NCI-H2107 treated with DMSO at 0.1 percent for 48 hours (cell line): ENCODE measurements around the gene NTN4.
A peak's percentile ranks its signal among the peaks of the same experiment; 100 is the strongest.
"Not testable (repeated sequence)": the region's sequence is repeated elsewhere in the genome, so short reads cannot be mapped to it uniquely, and the experiment has no call there.

ENCODE experiments used
- DNase-seq: peaks from one replicate; lab custom pipeline; 2025; ENCODE audit not compliant: unreplicated experiment; lab: John Stamatoyannopoulos, UW

NTN4 gene

GRCh38 chr12:95790033-95790916 lies at the start of gene NTN4:
TSS of gene NTN4 (minus strand) at chr12:95790764. CDS start at chr12:95790309, 455 bp downstream.
- DNase-seq = no peak

GRCh38 chr12:95838125-95838524 lies 47.6 kb upstream of the NTN4 start:
- peak; percentile 26 for DNase-seq

DNA sequence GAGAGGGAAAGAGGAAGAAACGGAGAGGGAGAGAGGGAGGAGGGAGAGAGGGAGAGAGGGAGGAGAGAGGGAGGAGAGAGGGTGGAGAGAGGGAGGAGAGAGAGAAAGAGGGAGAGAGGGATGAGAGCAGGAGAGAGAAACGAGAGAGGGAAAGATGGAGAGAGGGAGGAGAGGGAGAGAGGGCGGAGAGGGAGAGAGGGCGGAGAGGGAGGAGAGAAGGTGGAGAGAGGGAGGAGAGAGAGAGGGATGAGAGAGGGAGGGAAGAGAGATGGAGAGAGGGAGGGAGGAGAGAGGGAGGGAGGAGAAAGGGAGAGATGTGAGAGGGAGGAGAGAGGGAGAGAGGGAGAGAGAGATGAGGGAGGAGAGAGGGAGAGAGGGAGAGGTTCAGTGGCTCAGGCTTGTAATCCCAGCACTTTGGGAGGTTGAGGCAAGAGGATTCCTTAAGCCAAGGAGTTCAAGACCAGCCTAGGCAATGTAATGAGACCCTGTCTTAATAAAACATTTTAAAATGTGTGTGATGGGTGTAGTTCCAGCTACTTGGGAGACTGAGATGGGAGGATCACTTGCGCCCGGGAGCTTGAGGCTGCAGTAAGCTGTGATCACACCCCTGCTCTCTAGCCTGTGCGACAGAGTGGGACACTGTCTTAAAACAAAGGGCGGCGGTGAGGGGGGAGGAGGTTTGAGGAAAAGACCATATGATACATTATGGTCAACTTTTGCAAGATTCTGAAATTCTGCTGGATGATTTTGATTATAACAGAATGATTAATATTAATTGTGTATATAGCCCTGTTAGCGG lies 46.9 kb upstream of the NTN4 start:
- no peak for DNase-seq

GRCh38 chr12:95836630-95837239 lies 46.2 kb upstream of the NTN4 start:
- peak; percentile 32 for DNase-seq

GRCh38 chr12:95836185-95836609 lies 45.6 kb upstream of the NTN4 start:
- DNase-seq = no peak

DNA sequence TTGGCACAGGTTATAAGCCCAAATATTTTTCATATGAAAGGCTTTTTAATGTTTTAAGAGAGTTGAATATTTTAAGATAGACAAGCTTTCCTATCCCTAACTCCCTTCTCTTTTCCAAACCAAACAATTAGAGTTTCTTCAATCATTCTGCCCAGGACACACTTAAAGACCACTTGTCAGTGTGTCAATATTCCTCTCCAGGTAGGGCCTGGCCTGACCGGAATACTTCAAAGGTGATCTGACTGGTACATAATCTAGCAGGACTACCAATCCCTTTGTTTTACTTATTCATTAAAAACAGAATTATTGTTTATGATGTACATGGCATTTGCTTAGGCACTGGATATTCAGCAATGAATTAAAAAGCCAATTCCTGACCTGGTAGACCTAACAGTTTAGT lies 44.0 kb upstream of the NTN4 start:
- no peak for DNase-seq

GRCh38 chr12:95830335-95831089 lies 39.9 kb upstream of the NTN4 start:
- DNase-seq = no peak

DNA sequence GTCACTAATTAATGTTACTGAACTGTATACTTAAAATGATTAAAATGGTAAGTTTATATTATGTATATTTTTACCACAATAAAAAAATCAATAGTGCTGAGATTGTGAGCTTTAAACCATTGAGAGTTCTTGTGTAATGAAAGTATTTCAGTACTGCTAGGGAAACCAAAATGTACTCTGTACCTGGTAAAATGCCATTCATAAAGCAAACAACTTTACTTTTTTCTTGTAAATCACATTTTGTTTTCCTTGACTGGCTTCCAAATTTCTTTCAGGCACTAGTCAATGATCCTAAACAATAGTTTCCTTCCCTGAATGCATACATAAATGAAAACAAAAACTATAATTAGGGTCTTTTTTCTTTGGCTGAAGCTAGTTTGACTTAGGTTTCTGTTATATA lies 38.8 kb upstream of the NTN4 start:
- DNase-seq = no peak

DNA sequence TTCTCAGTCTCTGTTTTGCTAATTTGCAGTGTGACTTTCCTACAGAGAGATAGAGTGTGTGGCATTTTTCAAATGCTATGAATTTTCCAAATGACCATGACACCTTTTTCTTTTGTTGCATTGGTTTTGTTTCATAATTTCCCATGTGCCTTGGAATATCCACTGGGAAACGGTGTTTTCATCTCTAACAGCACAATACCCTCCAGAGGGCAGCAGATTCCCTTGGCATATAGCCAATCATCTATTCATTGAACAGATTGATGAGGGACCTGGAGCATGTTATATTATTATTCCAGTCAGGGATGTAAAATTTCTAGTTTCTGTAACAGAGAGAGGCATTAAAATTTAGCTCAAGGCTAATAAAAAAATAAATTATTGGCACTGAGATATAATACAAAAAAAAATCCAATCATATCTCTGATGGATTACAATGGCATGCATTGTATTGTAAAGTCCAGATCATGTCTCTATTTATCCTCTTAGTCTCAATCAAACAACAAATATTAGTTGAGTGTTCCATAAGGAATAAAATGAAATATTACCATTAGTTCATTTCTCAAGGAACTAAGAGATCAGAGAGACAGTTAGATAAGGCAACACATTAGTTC lies 29.6 kb upstream of the NTN4 start:
- peak; percentile 33 for DNase-seq

- DNase-seq = peak; percentile 32
These were observed 25.2 kb upstream of the NTN4 start for GRCh38 chr12:95815632-95816212.

GRCh38 chr12:95812155-95812554 lies 21.6 kb upstream of the NTN4 start:
- DNase-seq = not testable (repeated sequence)

DNA sequence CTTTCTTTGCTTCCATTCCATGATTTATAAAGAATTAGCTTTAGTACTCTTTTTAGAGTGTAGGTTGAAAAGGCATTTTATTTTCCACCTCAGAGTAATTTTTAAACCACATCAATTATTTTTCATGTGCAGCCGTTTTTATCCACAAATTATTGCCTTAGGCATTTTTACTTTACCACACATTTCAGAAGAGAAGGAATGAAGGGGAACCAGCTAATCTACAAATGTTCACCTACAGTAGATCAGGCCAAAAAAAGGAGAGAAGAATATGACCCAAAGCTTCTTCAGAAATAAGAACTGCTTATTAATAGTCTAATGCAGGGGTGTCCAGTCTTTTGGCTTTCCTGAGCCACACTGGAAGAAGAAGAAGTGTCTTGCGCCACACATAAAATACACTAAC lies 19.8 kb upstream of the NTN4 start:
- DNase-seq = no peak

GRCh38 chr12:95809000-95809680 lies 18.6 kb upstream of the NTN4 start:
- no peak for DNase-seq

DNA sequence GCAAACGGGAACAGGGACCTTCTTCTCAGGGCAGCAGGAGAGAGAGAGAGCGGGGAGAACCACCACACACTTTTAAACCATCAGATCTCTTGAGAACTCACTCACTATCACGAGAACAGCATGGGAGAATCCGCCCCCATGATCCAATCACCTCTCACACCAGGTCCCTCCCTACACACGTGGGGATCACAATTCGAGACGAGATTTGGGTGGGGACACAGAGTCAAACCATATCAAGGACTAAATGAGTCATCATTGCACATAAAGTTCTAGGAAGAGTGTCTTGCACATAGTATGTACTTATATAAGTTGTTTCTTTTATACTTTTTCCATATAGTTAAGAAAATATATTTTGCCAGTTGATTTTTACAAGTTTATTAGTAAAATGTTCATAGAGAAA lies 17.6 kb upstream of the NTN4 start:
- no peak for DNase-seq

GRCh38 chr12:95805864-95806671 lies 15.5 kb upstream of the NTN4 start:
- no peak for DNase-seq

DNA sequence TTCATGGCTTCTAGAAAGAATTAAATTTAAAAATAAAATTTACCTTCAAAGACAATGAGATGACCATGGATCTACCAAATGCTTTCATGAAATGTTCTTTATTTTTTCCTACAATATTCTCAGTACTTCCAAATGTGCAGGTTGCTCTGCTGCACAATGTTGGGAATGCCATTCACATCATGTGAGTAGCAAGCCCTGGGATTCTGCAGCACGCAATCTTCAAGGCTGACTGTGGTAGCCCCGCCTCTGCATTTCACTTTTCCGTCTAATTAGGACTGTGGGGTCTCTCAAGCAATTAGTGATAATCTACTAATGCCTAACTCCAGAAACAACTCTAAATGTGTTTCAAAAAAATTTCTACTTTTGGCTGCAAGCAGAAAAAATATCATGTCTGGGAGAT lies 13.7 kb upstream of the NTN4 start:
- no peak for DNase-seq

DNA sequence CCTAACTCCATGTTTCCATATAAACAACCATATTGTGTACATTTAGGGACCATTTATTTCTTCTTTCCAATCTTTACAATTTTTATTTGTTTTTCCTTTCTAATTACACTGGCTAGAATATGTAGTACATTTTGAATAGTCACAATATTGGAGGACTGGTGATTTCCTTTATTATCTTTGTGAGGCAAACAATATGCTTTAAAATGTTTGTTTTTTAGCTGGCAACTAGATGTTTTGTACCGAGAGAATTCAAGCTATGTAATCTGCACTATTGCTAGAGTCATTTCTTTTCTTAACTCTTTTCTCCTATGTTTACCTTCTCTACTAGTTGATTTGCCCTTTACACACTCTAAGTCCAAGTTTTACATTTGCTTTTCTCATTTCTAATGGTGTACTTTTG lies 13.3 kb upstream of the NTN4 start:
- DNase-seq = no peak

- DNase-seq = no peak
These were observed 12.1 kb upstream of the NTN4 start for GRCh38 chr12:95802482-95803270.
